ENCODE measurements around the gene OBP2A. TPM values are rescaled to one million over a fixed set of nuclear protein-coding genes. Genes with fewer than 3 reads are reported as not detected.

The OBP2A gene
- total and polyA plus RNA-seq, 2 donors (not counting 3 experiments of a cell fraction or from before 2014, with no cell fraction given), result not detected

DNA sequence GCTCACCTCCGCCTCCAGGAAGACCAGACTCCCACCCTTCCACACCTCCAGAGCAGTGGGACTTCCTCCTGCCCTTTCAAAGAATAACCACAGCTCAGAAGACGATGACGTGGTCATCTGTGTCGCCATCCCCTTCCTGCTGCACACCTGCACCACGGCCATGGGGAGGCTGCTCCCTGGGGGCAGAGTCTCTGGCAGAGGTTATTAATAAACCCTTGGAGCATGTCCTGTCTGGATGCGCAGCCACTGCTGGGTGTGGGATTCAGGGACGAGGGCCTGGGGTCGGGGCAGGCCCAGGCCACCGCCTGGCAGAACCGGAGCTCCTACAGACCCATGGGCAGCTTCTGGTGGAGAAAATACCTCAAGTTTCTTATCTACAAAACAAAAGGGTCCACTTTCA, 20.6 kb downstream of the OBP2A start:
- H4K20me1 ChIP-seq (replicated peaks; ENCODE audit: control insufficient read depth, extremely low read depth, insufficient read depth, low read length), result no peaks in the 10 kb centered on the region
- ChIA-PET CTCF (interaction anchor here (0.8 to 2.4 kb wide), 2 partner anchors 9 to 37 kb away, joined by 3 to 8 read pairs; no protein-coding TSS in a partner anchor), POLR2A (no interaction called here)
- no peaks in the 10 kb centered on the region for H3K9me3 ChIP-seq (replicated peaks; ENCODE audit: control insufficient read depth, insufficient read depth, low read length)
- no peaks in the 10 kb centered on the region for H3K36me3 ChIP-seq (ENCODE audit: control insufficient read depth in 2 of 2, extremely low read depth in 1 of 2, insufficient read depth in 2 of 2, low read length in 2 of 2)
- no peak overlapping the region for H3K4me3 ChIP-seq (replicated peaks in 1 of 3; ENCODE audit: insufficient read depth in 1 of 3, low read depth in 1 of 3, low read length in 3 of 3)
- H3K4me2 ChIP-seq (ENCODE audit: insufficient read depth, low read length), result no peak overlapping the region
- H3K9ac ChIP-seq (replicated peaks; ENCODE audit: extremely low read depth, insufficient read depth, low read length), result no peak overlapping the region
- H3K27ac ChIP-seq (ENCODE audit: insufficient read depth, low read depth, low read length), result no peak overlapping the region
- H3K27me3 ChIP-seq (ENCODE audit: control insufficient read depth in 2 of 2, insufficient read depth in 2 of 2, low read length in 2 of 2), result no peaks in the 10 kb centered on the region
- dilution Hi-C loops (cut with MboI; ENCODE audit: extremely low pct_ligation_motif_present, low sequenced_read_pairs), result no loop called here
- no peaks in the 10 kb centered on the region for H3K9me1 ChIP-seq (replicated peaks; ENCODE audit: control insufficient read depth, extremely low read depth, insufficient read depth, low read length)
- DNase-seq (ENCODE audit: low read depth, low spot score), result no peak
- intact Hi-C loops (cut with micrococcal nuclease), result no loop called here
- no TSS peak for BruUV-seq (replicated peaks)
- H3K79me2 ChIP-seq (ENCODE audit: control insufficient read depth, insufficient read depth, low read length), result no peaks in the 10 kb centered on the region
- FAIRE-seq, result no peak
- TF ChIP-seq POLR2A (IDR thresholded peaks at IDR 0.05; ENCODE audit: low read depth, low read length) (no peak), EZH2 (IDR thresholded peaks at IDR 0.05; ENCODE audit: borderline replicate concordance, low read depth, low read length, severe bottlenecking) (no peak), MYC (IDR thresholded peaks at IDR 0.05; ENCODE audit: low read depth, low read length) (no peak), JUN (IDR thresholded peaks at IDR 0.05; ENCODE audit: borderline replicate concordance, insufficient read depth, insufficient read length, low read depth) (no peak)
- no peak overlapping the region for H2AFZ ChIP-seq (ENCODE audit: low read depth, low read length)
- H3K4me1 ChIP-seq (ENCODE audit: control insufficient read depth, extremely low read depth, insufficient read depth, low read length), result no peaks in the 10 kb centered on the region

DNA sequence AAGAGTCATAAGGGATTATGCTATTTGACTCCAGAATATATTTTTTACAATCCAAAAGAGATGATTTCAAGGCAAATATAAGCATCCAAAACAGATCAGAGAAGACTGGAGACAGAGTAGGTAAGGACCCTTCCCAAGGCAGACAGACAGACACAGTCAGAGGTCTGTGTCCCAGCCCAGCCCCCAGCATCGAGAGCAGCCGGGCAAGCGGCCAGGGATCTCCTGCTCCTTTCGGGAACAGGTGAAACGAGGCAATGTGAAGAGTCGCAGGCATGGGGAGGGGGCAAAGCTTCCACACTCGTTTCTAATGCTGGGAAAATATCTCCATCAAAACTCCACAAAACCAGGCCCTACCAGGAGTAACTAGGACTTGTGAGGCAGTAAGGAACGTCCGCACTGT, 21.4 kb downstream of the OBP2A start:
- CTCF ChIA-PET, result interaction anchor here (2.4 kb wide), 1 partner anchor 10 kb away, joined by 8 read pairs; no protein-coding TSS in a partner anchor
- Histone ChIP-seq H3K9me3 (replicated peaks; ENCODE audit: control insufficient read depth, insufficient read depth, low read length) (no peaks in the 10 kb centered on the region), H3K9me1 (replicated peaks; ENCODE audit: control insufficient read depth, extremely low read depth, insufficient read depth, low read length) (no peaks in the 10 kb centered on the region), H2AFZ (ENCODE audit: low read depth, low read length) (no peak overlapping the region), H3K9ac (replicated peaks; ENCODE audit: extremely low read depth, insufficient read depth, low read length) (no peak overlapping the region), H3K27ac (ENCODE audit: insufficient read depth, low read depth, low read length) (no peak overlapping the region), H3K79me2 (ENCODE audit: control insufficient read depth, insufficient read depth, low read length) (no peaks in the 10 kb centered on the region), H3K4me2 (ENCODE audit: insufficient read depth, low read length) (no peak overlapping the region), H3K36me3 (ENCODE audit: control insufficient read depth in 2 of 2, extremely low read depth in 1 of 2, insufficient read depth in 2 of 2, low read length in 2 of 2) (no peaks in the 10 kb centered on the region), H3K27me3 (ENCODE audit: control insufficient read depth in 2 of 2, insufficient read depth in 2 of 2, low read length in 2 of 2) (no peaks in the 10 kb centered on the region), H3K4me3 (replicated peaks in 1 of 3; ENCODE audit: insufficient read depth in 1 of 3, low read depth in 1 of 3, low read length in 3 of 3) (no peak overlapping the region), H4K20me1 (replicated peaks; ENCODE audit: control insufficient read depth, extremely low read depth, insufficient read depth, low read length) (no peaks in the 10 kb centered on the region), H3K4me1 (ENCODE audit: control insufficient read depth, extremely low read depth, insufficient read depth, low read length) (no peaks in the 10 kb centered on the region)
- TF ChIP-seq MYC (IDR thresholded peaks at IDR 0.05; ENCODE audit: low read depth, low read length) (no peak), JUN (IDR thresholded peaks at IDR 0.05; ENCODE audit: borderline replicate concordance, insufficient read depth, insufficient read length, low read depth) (no peak), POLR2A (IDR thresholded peaks at IDR 0.05; ENCODE audit: low read depth, low read length) (no peak), POLR2AphosphoS5 (IDR thresholded peaks at IDR 0.05; ENCODE audit: insufficient read depth, low read depth, low read length) (no peak), EZH2 (IDR thresholded peaks at IDR 0.05; ENCODE audit: borderline replicate concordance, low read depth, low read length, severe bottlenecking) (no peak), GATA2 (IDR thresholded peaks at IDR 0.05; ENCODE audit: insufficient read depth, insufficient read length, low read depth, low read length) (no peak), FOS (IDR thresholded peaks at IDR 0.05; ENCODE audit: borderline replicate concordance, insufficient read depth, low read length) (no peak)
- TF ChIP-seq, protein P1, sequence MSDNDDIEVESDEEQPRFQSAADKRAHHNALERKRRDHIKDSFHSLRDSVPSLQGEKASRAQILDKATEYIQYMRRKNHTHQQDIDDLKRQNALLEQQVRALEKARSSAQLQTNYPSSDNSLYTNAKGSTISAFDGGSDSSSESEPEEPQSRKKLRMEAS (IDR thresholded peaks at IDR 0.05; ENCODE audit: insufficient read depth, insufficient read length), result no peak
- TF ChIP-seq, protein P2, sequence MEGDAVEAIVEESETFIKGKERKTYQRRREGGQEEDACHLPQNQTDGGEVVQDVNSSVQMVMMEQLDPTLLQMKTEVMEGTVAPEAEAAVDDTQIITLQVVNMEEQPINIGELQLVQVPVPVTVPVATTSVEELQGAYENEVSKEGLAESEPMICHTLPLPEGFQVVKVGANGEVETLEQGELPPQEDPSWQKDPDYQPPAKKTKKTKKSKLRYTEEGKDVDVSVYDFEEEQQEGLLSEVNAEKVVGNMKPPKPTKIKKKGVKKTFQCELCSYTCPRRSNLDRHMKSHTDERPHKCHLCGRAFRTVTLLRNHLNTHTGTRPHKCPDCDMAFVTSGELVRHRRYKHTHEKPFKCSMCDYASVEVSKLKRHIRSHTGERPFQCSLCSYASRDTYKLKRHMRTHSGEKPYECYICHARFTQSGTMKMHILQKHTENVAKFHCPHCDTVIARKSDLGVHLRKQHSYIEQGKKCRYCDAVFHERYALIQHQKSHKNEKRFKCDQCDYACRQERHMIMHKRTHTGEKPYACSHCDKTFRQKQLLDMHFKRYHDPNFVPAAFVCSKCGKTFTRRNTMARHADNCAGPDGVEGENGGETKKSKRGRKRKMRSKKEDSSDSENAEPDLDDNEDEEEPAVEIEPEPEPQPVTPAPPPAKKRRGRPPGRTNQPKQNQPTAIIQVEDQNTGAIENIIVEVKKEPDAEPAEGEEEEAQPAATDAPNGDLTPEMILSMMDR (IDR thresholded peaks at IDR 0.05; ENCODE audit: extremely low read depth in 1 of 2, insufficient read depth in 1 of 2, low read depth in 1 of 2, low read length in 2 of 2), result no peak
- intact Hi-C loops (cut with micrococcal nuclease) (no loop called here), dilution Hi-C loops (cut with MboI; ENCODE audit: extremely low pct_ligation_motif_present, low sequenced_read_pairs) (no loop called here)
- BruUV-seq (replicated peaks), result no TSS peak
- FAIRE-seq (no peak), DNase-seq (ENCODE audit: low read depth, low spot score) (no peak)
- POLR2A ChIA-PET, result no interaction called here
